Activated CD4-positive, alpha-beta T cell treated with anti-CD3 and anti-CD28 coated beads, Interleukin-10, Interleukin-2, amounts not matched to agents 100 ng/mL and 50 ng/mL, durations not matched to agents 16 hours and 8 hours (primary cell): ENCODE measurements around the gene ACVRL1.
A peak's percentile ranks its signal among the peaks of the same experiment; 100 is the strongest.

Experiments used
- DNase-seq: peaks from one replicate; pipeline ENCODE4 v3.0.0-alpha.2; 2020

ACVRL1 gene

DNA sequence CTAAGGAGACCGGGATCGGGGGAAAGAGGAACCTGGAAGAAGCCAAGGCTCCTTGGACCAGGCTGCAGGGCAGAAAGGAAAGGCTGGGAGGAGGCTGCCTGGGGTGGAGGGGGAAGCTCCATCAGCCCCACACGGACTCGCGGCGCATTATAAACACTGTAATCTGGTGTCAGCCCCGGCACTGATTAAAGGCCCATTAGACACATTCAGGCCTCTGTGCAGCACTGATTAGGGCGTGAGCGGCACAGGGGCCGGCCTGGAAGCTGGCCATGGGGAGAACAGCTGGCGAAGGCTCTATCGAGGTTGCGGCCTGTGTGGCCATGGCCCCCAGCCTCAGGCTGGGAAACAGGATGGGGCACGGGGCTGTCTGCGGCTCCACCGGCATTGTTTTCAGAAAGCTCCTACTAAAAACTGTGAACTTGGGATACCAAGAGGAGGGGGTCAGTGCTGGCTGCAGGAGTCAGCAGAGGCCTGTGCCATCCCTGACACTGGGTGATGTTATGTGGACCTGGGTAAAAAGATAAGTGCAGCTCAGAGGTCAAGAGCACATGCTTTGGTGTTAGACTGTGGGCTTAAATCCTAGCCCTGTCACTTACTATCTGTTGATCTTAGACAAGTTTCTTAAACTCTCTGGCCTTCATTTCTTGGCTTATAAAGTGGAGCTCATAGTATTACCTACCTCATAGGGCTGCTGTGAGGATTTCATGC, 10.6 kb downstream of the ACVRL1 start:
- DNase-seq = no peak

DNA sequence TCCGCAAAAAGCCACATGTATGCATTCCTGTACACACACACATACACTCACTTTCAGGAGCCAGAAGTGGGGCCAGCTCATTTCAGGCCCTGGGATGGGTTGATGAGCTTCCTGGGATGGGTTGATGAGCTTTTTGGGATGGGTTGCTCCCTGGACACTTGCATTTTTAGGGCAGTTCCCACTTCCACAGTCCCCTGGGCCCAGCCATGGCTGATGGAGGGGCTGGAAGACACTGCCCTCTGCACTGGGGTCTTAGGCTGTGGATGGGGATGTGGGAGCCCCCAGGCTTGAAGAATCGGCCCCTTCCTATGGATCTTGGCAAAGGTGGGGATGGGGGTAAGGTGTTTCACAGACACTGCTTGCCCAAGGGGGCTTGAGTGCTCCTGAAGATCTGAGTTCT, 12.7 kb downstream of the ACVRL1 start:
- no peak for DNase-seq

DNA sequence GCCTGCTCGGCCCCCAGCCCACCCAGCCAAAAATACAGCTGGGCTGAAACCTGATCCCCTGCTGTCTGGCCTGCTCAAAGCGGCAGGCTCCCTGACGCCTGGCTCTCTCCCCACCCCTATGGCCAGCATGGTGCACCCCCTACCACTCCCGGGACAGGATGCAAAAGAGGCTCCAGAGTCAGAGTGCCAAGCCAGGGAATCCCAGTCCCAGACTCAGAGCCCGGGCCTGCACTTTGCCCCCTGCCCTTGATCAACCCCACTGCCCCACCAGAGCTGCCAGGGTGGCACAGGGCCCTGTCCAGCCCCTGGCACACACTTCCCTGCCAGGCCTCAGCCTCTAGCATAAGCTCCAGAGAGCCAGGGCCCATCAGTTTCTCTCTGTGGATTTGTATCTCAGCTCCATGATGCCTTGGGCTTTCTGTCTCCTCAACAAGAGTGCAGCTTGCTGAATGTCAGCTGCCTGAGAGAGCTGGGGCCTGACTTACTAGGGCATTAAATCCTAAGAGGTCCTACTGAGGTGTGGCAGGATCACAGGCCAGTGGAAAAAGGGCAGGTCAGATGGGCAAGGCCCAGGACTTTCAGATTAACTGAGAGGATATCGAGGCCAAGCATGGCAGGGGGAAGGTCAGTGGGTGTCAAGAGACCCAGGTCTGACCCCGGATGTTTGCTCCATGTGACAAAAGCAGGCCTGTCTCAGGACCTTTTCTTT, 13.9 kb downstream of the ACVRL1 start:
- DNase-seq = no peak

DNA sequence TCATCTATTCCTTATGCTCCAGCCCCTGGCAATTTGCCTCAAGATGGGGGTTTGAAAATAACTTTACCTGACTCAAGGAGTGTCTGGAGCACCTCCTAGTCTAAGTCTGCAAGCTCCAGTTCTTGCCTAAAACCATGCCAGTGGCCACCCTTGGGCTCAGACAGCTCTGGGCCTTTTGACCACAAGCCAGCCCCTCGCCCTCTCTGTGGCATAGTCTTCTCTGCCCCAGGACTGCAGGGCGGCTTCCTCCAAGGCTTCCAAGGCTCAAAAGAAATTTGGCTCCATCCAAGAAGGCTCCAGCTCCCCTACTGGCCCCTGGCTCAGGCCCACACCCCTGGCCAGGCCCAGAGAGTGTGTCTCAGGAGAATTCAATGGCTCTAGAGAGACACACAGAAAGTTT, 14.8 kb downstream of the ACVRL1 start:
- no peak for DNase-seq

GRCh38 chr12:51922762-51923505, 15.6 kb downstream of the ACVRL1 start:
- no peak for DNase-seq

- peak; percentile 55 for DNase-seq
Measured at GRCh38 chr12:51923506-51924365, 16.4 kb downstream of the ACVRL1 start.

DNA sequence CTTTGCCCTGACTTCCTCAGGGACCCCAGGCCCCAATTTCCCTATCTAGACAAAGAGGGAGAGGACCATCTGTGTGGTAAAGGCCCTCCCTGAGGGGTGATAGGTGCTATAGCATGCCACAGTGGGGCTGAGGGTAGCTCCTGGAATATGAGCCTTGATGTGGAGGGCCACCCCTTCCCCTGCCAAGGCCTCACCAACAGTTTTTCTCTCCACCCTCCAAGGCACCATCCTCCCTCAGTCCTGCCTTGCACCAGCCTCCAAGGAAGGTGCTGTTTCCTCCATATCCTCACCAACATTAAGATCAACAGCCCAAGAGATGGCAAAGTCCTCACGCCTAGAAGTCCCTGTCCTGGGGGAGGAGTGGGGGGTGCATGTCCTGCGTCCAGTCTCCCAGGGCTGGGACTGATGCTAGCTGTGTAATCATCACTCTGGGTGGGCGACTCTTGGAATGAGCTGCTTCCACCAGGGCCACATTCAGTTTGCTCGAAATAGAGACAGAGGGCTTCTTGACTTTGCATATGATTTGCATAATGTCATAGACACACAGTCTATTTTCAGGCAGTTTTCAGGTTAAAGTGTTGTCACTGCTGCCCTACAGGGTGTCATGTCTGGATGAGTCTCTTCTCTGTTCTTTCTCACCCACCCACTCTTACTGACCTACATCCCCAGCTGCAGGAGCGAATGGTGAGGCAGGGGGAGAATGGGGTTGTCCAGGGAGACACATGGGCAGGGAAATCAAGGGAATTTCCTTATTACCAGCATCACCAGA, 17.4 kb downstream of the ACVRL1 start:
- DNase-seq = no peak

GRCh38 chr12:51925346-51926063, 18.2 kb downstream of the ACVRL1 start:
- DNase-seq = no peak

DNA sequence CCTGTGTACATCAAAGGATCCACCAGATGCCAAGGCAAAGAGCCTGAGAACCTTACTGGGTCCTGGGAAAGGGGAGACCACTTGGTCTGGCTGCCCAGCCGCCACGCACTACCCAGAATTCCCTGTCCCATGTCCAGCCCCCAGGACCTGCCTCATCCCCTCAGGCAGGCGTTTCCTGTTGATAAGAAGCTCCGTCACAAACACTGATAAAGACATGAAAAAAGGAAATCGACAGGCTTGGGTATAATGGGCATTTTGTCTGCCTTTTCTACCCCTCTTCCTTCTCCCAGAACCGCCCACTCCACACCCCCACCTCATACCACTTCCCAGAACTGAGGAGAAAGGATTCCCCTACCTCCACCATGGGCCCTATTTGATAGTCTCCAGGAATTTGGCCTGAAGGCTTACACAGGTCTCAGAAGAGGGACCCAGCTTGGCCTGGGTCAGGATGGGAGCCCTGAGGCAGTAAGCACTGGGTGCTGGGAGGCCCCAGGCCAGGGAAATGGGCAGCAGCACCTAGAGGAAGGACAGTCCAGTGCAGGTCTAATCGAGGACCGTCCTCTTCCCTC, 18.8 kb downstream of the ACVRL1 start:
- DNase-seq = no peak

- peak; percentile 45 for DNase-seq
Measured at GRCh38 chr12:51926718-51927117, 19.4 kb downstream of the ACVRL1 start.

DNA sequence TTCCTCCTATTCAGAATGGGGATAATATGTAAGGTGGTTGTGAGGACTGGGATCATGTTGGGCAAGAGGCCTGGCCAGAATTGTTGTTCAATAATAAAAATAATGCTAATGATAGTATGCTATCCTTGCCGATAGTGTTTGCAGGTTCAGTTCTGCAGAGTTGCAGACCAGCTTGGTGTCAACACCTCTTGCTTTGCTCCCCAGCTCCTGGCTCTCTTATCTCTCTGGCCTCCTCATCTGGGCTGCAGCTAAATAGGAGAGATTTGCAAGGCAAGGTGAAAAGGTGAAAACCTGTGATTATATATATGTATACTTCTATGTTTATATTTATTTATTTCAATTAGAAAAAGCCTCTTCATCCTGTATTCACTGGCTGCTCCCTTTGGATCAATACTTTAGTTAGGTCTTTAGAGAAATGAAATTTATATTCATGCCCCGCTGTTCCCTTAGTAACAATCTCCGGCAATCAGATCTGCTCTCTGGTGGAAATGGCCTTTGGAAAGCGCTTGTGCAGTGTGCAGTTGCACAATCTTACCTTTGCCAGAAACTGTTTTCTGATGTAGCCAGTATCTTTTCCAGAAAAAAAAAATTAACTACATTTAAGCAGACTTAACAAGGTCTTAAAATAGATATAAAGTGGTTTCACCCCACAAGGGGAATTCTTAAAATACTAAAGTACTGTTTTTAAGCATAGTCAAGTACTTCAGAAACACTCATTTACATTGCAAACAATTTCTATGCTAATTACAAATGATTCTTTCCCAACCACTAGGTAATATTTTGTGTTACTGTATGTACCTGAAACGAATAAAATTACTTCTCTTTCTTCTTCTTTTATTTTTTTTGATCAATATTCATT, 25.1 kb downstream of the ACVRL1 start:
- DNase-seq = no peak

DNA sequence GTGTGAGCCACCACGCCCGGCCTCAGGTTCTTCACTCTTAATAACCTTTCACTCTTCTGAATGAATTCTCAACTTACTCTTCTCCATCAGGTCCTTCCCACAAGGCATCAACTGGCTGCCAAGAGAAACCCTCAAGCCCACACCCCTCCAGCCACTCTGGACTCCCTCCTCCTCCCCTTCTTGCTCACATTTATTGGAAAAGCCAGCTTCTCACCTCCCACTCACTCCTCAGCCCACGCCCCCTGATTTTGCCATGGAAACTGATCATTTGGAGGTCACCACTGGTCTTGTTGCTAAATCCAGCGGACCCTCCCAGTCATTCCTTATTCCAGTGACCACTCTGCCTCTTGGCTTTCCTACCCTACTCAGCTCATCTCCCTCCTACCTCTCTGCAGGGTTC, 26.8 kb downstream of the ACVRL1 start:
- no peak for DNase-seq

DNA sequence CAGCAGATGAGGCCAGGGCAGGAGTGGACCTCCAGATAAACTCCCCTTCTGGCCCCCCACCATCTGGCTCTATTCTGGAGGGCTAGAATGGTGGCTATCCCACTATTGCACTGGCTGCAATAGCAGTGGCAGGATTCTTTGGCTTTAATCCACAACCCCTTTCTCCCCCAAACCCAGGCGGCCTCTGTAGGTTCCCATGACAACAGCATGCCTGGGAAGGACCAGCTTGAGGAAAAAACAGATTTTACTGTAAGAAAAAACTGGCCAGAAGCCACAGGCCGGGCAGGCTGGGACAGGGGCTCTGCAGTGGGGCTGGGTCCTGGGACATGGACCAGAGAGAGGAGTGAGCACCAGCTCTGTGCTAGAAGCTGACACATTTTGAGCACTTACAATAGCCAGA, 30.6 kb downstream of the ACVRL1 start:
- no peak for DNase-seq

DNA sequence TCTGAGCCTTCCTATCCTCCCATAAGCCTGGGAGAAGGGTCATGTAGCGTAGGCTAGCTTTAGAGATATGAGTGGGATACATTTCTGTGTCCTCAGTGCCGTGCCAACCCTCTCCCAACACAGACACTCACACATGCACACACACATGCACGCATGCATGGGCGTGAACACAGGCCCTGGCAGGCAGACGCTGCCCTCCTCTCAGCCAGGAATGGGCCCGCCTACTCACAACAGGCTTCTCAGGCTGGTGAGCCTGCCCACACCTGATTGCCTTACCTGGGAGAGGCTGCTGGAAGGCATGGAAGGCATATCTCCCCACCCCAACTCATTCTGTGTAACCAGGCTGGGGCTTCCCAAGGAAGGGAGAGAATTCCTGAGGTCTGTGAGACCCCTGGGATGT, 31.4 kb downstream of the ACVRL1 start:
- DNase-seq = no peak

DNA sequence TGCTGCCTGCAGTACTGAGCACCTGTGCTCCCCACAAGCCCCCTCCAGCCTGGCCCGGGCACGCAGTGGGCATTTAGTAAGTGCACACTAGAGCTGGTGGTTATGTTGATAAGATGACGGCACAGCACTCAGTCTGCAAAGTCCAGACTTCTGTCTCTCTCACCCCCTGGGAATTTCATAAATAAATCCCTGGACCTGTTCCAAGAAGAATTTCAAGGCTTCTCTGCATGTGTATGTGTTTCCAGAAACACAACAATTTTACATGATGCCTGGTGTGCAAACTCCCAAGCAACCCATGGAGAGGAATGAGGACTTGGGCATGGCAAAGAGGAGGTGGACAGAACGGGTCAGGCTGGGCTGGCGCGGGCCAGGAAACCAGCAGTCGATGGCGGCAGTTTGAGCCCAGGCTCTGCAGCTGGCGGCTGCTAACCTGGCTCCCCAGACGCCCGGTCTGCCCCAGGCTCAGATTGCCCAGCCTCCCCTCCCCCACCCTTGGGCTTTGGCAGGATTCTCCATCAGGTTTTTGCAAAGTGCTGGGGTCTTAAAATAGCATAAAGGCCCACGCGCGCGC, 33.8 kb downstream of the ACVRL1 start:
- DNase-seq = no peak

DNA sequence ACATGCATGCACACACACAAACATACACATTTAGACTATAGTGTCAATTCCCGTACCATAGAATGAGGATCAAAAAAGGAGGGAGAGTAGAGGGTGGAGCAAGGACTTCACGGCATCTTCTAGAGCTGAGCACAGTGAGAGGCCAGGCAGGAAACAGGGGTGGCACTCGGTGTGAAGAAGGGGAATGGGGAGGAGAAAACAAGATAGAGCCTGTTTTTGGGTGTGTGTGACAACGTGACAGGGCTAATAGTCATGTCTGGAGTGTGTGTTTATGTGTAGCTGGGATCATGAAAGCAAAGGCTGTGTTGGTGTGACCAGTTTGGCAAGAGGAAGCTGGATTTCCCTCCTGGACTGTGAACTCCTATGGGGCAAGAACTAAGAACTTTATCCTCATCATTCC, 34.3 kb downstream of the ACVRL1 start:
- DNase-seq = no peak

DNA sequence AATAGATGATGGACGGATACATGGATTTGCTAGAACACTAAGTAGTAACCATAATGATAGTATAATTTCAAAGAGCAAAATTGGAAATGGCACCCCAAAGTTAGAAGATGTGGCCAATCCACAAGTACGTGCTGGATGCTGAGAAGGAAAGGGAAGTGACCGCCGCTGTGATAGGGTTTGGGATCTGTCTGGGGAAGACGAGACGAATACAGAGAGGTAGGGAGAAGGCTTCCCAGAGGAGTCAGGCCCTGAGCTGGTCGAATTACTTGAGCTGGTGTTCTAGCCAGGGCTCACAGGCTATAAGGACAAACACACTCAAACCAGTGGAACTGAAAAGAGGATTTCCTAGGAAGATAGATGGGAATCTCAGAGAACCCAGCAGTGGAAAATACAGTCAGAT, 34.8 kb downstream of the ACVRL1 start:
- DNase-seq = no peak

GRCh38 chr12:51942501-51943000, 35.2 kb downstream of the ACVRL1 start:
- no peak for DNase-seq

DNA sequence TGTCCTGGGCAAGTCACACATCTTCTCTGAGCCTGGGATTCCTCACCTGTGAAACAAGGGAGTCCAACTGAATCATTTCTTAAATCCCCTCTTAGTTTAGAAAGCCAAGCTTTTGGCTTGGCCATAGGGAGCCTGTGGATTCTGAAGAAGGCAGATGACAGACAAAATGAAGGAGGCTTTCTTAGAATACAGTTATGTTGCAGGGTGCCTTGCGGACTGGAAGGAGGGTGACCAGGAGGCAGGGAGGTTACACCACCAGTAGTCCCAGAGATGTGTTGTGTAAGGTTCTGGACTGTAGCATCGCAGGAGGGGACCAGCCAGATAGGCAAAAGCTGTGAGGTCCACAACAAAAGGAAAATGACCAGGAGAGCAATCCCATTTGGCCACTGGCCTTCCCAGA, 36.0 kb downstream of the ACVRL1 start:
- no peak for DNase-seq
